Measurements from ENCODE around the gene FOXK1. TPM values are rescaled to one million over a fixed set of nuclear protein-coding genes. Genes with fewer than 3 reads are reported as not detected.

FOXK1 gene
- total and polyA plus RNA-seq, 9 of the 15 experiments (the other 6 are each of a cell fraction or from before 2014, with no cell fraction given), result 0.32 to 45.5 (median 8.1) TPM

DNA sequence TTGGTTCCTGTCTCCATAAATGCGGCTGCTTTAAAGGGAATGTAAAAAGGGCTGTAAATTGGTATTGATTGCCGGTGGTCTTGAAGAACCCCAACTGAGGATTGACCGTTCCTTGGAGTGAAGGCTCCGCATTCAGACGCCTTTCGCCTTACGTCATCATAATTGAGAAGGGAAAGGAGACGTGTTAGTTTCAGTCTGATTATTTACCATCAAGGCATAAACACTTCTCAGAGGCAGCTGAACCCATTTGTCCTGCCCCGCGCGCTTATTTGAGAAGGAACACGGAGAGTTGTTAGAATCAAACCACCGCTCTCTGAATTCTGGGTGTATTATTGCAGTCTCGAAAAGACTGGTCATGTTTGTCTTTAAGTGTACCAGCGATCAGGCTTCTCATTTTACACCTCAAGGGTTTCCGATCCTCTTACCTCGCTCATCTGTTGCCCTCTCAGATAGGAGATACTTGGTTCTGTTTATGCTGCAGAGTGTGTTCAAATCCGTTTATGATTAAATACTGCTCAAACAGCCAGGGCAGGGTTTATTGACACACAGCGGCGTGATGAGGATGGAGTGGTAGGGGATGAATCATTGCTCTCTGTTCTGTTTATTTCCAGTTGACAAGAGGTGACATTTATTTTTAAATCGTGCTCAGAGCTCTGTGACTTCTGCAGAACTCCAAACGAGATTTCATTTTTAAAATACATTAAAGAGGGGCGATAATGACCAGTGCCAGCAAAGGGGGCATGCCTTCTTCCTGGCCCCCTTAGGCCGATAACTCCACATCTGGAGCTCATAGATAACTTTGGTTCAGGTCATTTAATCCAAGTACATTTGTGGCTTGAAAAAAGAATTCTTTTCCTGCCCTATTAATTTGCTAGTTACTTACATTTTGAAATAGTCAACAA is 30.4 kb downstream of the FOXK1 start (continued):
- TF ChIP-seq, protein P1, sequence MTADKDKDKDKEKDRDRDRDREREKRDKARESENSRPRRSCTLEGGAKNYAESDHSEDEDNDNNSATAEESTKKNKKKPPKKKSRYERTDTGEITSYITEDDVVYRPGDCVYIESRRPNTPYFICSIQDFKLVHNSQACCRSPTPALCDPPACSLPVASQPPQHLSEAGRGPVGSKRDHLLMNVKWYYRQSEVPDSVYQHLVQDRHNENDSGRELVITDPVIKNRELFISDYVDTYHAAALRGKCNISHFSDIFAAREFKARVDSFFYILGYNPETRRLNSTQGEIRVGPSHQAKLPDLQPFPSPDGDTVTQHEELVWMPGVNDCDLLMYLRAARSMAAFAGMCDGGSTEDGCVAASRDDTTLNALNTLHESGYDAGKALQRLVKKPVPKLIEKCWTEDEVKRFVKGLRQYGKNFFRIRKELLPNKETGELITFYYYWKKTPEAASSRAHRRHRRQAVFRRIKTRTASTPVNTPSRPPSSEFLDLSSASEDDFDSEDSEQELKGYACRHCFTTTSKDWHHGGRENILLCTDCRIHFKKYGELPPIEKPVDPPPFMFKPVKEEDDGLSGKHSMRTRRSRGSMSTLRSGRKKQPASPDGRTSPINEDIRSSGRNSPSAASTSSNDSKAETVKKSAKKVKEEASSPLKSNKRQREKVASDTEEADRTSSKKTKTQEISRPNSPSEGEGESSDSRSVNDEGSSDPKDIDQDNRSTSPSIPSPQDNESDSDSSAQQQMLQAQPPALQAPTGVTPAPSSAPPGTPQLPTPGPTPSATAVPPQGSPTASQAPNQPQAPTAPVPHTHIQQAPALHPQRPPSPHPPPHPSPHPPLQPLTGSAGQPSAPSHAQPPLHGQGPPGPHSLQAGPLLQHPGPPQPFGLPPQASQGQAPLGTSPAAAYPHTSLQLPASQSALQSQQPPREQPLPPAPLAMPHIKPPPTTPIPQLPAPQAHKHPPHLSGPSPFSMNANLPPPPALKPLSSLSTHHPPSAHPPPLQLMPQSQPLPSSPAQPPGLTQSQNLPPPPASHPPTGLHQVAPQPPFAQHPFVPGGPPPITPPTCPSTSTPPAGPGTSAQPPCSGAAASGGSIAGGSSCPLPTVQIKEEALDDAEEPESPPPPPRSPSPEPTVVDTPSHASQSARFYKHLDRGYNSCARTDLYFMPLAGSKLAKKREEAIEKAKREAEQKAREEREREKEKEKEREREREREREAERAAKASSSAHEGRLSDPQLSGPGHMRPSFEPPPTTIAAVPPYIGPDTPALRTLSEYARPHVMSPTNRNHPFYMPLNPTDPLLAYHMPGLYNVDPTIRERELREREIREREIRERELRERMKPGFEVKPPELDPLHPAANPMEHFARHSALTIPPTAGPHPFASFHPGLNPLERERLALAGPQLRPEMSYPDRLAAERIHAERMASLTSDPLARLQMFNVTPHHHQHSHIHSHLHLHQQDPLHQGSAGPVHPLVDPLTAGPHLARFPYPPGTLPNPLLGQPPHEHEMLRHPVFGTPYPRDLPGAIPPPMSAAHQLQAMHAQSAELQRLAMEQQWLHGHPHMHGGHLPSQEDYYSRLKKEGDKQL (CRISPR knock-in tag; IDR thresholded peaks at IDR 0.05; ENCODE audit: borderline replicate concordance), result no peak
- peak; percentile 47; the same call in 1 of the 2 replicates for TF ChIP-seq JUND (IDR thresholded peaks at IDR 0.05; ENCODE audit: borderline replicate concordance, low read depth, low read length)
- TF ChIP-seq JUND (tag; IDR thresholded peaks at IDR 0.05; ENCODE audit: borderline replicate concordance, low read depth, low read length), result peak; percentile 26; the same call in 1 of the 3 replicates
- TF ChIP-seq NRF1 (conservative IDR thresholded peaks at IDR 0.05 in 1 of 2, IDR thresholded peaks at IDR 0.05 in 1 of 2), result no peak
- no peak for TF ChIP-seq ILK (tag; IDR thresholded peaks at IDR 0.05; ENCODE audit: borderline replicate concordance, low read depth)
- TF ChIP-seq TAL1 (IDR thresholded peaks at IDR 0.05), result peak; percentile 30; the same call in 1 of the 2 replicates
- no peak for TF ChIP-seq GABPA (tag; conservative IDR thresholded peaks at IDR 0.05; ENCODE audit: low read depth)
- TF ChIP-seq, protein P2, sequence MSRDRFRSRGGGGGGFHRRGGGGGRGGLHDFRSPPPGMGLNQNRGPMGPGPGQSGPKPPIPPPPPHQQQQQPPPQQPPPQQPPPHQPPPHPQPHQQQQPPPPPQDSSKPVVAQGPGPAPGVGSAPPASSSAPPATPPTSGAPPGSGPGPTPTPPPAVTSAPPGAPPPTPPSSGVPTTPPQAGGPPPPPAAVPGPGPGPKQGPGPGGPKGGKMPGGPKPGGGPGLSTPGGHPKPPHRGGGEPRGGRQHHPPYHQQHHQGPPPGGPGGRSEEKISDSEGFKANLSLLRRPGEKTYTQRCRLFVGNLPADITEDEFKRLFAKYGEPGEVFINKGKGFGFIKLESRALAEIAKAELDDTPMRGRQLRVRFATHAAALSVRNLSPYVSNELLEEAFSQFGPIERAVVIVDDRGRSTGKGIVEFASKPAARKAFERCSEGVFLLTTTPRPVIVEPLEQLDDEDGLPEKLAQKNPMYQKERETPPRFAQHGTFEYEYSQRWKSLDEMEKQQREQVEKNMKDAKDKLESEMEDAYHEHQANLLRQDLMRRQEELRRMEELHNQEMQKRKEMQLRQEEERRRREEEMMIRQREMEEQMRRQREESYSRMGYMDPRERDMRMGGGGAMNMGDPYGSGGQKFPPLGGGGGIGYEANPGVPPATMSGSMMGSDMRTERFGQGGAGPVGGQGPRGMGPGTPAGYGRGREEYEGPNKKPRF (IDR thresholded peaks at IDR 0.05; ENCODE audit: low read depth, low read length), result no peak
- TF ChIP-seq CBFA2T2 (conservative IDR thresholded peaks at IDR 0.05), result 0 out of 2 replicates have a peak, but pooled peaks have one; percentile 5
- no peak for TF ChIP-seq EHMT2 (IDR thresholded peaks at IDR 0.05)
- no peak for TF ChIP-seq HNRNPLL (IDR thresholded peaks at IDR 0.05; ENCODE audit: low read depth, low read length, poor library complexity, severe bottlenecking)
- TF ChIP-seq SMC3 (conservative IDR thresholded peaks at IDR 0.05; ENCODE audit: insufficient read depth, low read depth, low read length), result no peak
- TF ChIP-seq HDAC1 (IDR thresholded peaks at IDR 0.05), result no peak

Data from K562 (cell line).